HepG2 (cell line): ENCODE results near the gene ACER2. TPM values are rescaled to one million over a fixed set of nuclear protein-coding genes. Genes with fewer than 3 reads are reported as not detected.

Experiments used
- ARHGAP35 ChIP-seq: sonication (generic); formaldehyde crosslinking; IDR thresholded peaks from 2 replicates; pipeline ENCODE4 v1.9.0; 2022; ENCODE audit warnings: mild to moderate bottlenecking, inconsistent platforms, moderate library complexity, missing genetic modification reagents, borderline replicate concordance
- ATF5 ChIP-seq: sonication (generic); formaldehyde crosslinking; IDR thresholded peaks from 2 replicates; pipeline ENCODE4 v1.4.0; 2020; ENCODE audit warnings: mild to moderate bottlenecking, low read depth, missing genetic modification reagents
- BORCS8-MEF2B ChIP-seq: sonication (generic); formaldehyde crosslinking; IDR thresholded peaks from 2 replicates; pipeline ENCODE4 v1.8.0; 2022; ENCODE audit warnings: mild to moderate bottlenecking, missing genetic modification reagents
- CTCF ChIP-seq: sonication (generic); formaldehyde crosslinking; IDR thresholded peaks from 2 replicates; pipeline ENCODE4 v1.5.0; 2020; ENCODE audit warnings: mild to moderate bottlenecking, missing genetic modification reagents, moderate library complexity
- HMGXB4 ChIP-seq, 2 experiments: sonication (generic) in 1 of 2; formaldehyde crosslinking in 1 of 2; IDR thresholded peaks; 2 replicates each; pipeline versions ENCODE4 v1.4.0 to v1.6.1; 2018 to 2020; ENCODE audit warnings: missing genetic modification reagents in 2 of 2, borderline replicate concordance in 1 of 2, low read depth in 1 of 2, mild to moderate bottlenecking in 1 of 2, missing biosample characterization in 1 of 2
- HNF4G ChIP-seq, 2 experiments: sonication (generic) in 1 of 2; formaldehyde crosslinking in 1 of 2; IDR thresholded peaks; 2 replicates each; pipeline versions ENCODE4 v1.4.0 to v1.6.1; 2011 to 2020; ENCODE audit warnings: borderline replicate concordance in 2 of 2, low read depth in 2 of 2, mild to moderate bottlenecking in 2 of 2, low read length in 1 of 2, missing genetic modification reagents in 1 of 2, moderate library complexity in 1 of 2
- NCOR1 ChIP-seq: fragments of 200-600 bp; sonication (generic); IDR thresholded peaks from 2 replicates; pipeline ENCODE4 v1.7.0; 2017; ENCODE audit warnings: antibody characterized with exemption, low read length, borderline replicate concordance
- YEATS4 ChIP-seq: sonication (generic); formaldehyde crosslinking; IDR thresholded peaks from 2 replicates; pipeline ENCODE4 v1.4.0; 2020; ENCODE audit warnings: missing genetic modification reagents, borderline replicate concordance
- ZNF235 ChIP-seq: sonication (generic); formaldehyde crosslinking; IDR thresholded peaks from 2 replicates; pipeline ENCODE4 v1.8.1; 2023; ENCODE audit warnings: mild to moderate bottlenecking, missing genetic modification reagents, borderline replicate concordance
- ZNF616 ChIP-seq: sonication (generic); formaldehyde crosslinking; IDR thresholded peaks from 2 replicates; pipeline ENCODE4 v1.5.0; 2020; ENCODE audit warnings: low read depth, mild to moderate bottlenecking, missing genetic modification reagents
- ZNF646 ChIP-seq: sonication (generic); formaldehyde crosslinking; IDR thresholded peaks from 2 replicates; pipeline ENCODE4 v1.9.0; 2021; ENCODE audit warnings: mild to moderate bottlenecking, missing genetic modification reagents
- polyA plus RNA-seq, 8 experiments: library from polyadenylated mRNA; depleted of rRNA in 3 of 8; stranded (reverse) in 7 of 8; unstranded in 1 of 8; fragments of >200 nt; fragmentation: Illumina TruSeq in 4 of 8; extraction: Trizol in 4 of 8; gene quantifications; 2 replicates each; pipeline versions ENCODE4 v1.2.1 to v1.2.3, GENCODE V29; 2011 to 2016; ENCODE audit warnings: low read depth in 4 of 8, missing spikeins in 1 of 8, mixed read lengths in 1 of 8; ENCODE audit not compliant: insufficient read depth in 1 of 8
- total RNA-seq, 5 experiments: library from RNA; depleted of rRNA; stranded (reverse); fragments of >200 nt; fragmentation: Illumina TruSeq; extraction: Trizol; gene quantifications; 2 replicates each; pipeline ENCODE4 v1.2.3, GENCODE V29; 2016; ENCODE audit warnings: low read depth in 1 of 5

The ACER2 gene
- total and polyA plus RNA-seq, 2 of the 13 experiments (the other 11 are each of a cell fraction or from before 2014, with no cell fraction given): 1.9 to 3.4 TPM

- TF ChIP-seq ZNF646: no peak
- TF ChIP-seq YEATS4 (CRISPR knock-in tag): no peak
- TF ChIP-seq ZNF235: no peak
- TF ChIP-seq ARHGAP35 (CRISPR knock-in tag): no peak
- TF ChIP-seq ATF5 (CRISPR knock-in tag): no peak
- TF ChIP-seq HNF4G (IDR thresholded peaks at IDR 0.05; ENCODE audit: borderline replicate concordance, low read depth, low read length): no peak
- 0 out of 2 replicates have a peak, but pooled peaks have one; percentile 41 for TF ChIP-seq HNF4G (CRISPR knock-in tag; IDR thresholded peaks at IDR 0.05; ENCODE audit: borderline replicate concordance, low read depth)
- TF ChIP-seq NCOR1: no peak
- 0 out of 4 replicates have a peak, but pooled peaks of 1 of the 2 experiments have one; percentile 50 for TF ChIP-seq HMGXB4 (CRISPR knock-in tag; IDR thresholded peaks at IDR 0.05; ENCODE audit: borderline replicate concordance in 1 of 2, low read depth in 1 of 2)
- peak; percentile 25; the same call in 1 of the 2 replicates for TF ChIP-seq BORCS8-MEF2B
- TF ChIP-seq ZNF616 (CRISPR knock-in tag): no peak
- peak; percentile 91 for TF ChIP-seq CTCF (CRISPR knock-in tag)
- TF ChIP-seq, all 625 proteins: peak for 14
These were observed 63.2 kb downstream of the ACER2 start (continued) for GRCh38 chr9:19471737-19472648.
